GM12872 (cell line): ENCODE measurements around the gene RTKN.

Experiments
- TF ChIP-seq, protein P1 (sequence below): IDR thresholded peaks from 3 replicates; pipeline ENCODE4 v1.5.1; 2011; ENCODE audit warnings: low read depth, mild to moderate bottlenecking, low read length, moderate library complexity; ENCODE audit not compliant: insufficient read depth

The RTKN gene

DNA sequence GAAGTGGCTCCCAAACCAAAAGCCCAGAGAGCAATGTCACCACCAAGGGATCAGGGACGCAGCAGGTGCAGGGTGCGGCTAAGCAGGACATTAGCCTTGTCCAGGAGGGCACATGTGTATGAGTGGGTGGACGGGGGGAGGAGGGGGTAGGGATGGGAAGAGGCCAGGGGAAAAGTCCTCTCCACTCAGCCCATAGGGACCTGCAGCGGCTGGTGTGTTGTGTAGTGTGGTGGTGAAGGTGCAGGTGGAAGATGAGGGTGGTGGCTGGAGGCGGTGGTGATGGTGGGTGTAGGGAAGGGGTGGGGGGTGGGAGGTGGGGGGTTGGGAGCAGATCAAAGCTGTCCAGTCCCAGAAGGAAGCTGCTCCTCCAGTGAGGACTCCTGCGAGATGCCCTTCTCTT is 24.0 kb downstream of the RTKN start:
- TF ChIP-seq, protein P1, sequence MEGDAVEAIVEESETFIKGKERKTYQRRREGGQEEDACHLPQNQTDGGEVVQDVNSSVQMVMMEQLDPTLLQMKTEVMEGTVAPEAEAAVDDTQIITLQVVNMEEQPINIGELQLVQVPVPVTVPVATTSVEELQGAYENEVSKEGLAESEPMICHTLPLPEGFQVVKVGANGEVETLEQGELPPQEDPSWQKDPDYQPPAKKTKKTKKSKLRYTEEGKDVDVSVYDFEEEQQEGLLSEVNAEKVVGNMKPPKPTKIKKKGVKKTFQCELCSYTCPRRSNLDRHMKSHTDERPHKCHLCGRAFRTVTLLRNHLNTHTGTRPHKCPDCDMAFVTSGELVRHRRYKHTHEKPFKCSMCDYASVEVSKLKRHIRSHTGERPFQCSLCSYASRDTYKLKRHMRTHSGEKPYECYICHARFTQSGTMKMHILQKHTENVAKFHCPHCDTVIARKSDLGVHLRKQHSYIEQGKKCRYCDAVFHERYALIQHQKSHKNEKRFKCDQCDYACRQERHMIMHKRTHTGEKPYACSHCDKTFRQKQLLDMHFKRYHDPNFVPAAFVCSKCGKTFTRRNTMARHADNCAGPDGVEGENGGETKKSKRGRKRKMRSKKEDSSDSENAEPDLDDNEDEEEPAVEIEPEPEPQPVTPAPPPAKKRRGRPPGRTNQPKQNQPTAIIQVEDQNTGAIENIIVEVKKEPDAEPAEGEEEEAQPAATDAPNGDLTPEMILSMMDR = no peak

DNA sequence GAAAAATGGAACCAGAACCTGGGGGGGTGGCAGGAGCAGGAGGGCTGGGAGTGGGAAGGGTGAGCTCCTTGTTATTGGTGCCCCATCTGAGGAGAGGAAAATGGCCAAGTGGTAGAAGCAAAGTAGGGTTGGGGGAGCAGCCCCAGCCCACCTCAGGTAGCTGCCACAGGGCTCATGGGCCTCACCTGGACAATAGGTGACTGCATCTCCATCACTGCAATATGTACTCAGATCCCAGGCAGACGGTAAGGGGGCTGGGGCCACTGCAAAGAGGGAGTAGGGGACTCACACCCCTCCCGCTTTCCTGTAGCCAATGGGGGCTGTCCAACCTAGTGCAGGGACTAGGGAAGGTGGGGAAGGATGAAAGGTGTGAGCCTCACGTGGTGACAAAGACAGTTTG is 24.5 kb downstream of the RTKN start:
- TF ChIP-seq, protein P1 = no peak

DNA sequence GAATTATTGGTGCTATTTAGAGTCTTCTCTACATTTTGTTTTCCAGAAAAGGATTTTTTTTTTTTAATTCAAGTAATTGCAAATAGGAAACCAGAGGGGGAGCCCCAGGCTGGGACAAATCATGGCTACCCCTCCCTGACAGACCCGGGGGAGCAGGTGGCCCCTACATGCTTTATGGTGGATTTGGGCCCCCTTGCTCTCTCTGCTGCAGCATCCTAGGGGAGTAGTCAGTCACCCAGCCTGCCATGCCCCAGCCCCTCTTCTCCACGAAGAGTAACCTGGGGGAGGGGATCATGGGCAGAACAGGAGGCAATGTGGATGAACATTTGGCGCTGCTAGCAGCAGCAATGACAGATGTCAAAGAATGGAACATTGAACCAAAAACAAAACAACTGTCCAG is 25.0 kb downstream of the RTKN start:
- TF ChIP-seq, protein P1 = no peak

DNA sequence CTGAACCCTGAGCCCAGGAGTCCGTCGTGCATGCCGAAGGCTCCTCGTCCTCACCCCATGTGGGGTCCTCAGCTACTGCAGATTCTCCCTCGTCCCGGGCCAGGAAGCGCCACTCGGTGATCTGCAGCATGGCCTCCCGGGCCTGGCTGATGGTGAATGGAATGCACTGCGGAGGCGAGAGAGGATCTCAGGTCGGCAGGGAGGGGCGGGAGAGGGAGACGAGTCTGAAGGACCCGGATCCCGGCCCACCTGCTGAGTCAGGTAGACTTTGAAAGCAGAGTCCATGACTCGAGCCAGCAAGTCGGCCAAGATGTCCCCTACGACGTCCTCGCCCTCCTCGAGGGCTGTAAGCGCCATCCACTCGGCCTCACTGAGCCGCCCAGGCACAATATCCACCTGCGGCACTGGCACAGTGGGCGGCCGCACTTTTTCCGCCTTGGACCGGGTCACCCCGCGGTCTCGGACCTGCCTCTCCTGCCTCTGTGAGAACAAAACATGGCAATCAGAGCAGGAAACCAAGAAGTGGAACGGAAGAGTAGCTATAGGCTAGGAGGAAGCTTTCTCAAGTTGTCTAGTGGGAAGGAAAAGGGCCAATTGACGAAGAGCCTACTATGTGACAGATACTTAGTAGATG is 25.9 kb downstream of the RTKN start:
- TF ChIP-seq, protein P1 = no peak

DNA sequence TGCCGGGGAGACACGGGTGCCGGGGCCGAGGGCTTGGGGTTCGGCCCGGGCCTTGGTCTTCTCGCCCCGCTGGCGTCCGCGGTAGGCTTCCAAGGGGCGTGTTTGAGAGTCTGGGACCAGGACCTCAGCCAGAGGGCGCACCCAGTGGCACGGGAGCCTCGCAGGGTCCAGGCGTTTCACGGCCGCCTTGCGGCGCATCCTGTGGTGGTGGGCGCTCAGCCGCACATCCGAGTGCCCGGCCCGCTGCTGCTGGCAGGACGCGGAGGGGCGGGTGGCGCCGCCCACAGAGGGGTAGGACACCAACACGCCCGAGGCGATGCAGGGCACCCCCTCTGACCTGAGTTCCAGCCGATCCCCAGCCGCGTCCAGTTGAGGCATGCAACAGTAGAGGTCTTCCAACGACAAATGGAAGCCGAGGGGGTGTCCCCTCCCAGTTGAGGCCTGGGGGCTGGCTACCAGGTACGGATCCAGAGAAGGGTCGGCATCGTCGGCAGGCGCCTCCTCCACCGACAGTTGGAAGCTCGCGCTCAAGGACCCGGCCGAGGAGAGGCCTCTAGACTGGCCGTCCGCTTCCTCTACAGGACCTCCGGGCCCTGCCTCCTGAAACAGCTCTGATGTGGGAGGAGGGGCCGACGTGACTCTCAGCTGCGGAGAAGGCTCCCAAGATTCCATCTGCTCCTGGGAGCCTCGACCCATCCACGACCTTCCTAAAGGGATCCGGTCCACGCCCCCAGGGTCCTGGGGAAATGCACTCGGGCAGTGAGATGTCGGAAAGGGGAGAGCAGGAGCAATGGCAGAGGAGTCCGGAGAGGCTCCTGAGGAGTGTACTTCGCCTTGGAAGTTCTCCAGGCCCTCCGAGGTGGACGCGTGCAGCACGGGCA is 26.6 kb downstream of the RTKN start:
- TF ChIP-seq, protein P1 = peak; percentile 29; the same call in 1 of the 3 replicates

DNA sequence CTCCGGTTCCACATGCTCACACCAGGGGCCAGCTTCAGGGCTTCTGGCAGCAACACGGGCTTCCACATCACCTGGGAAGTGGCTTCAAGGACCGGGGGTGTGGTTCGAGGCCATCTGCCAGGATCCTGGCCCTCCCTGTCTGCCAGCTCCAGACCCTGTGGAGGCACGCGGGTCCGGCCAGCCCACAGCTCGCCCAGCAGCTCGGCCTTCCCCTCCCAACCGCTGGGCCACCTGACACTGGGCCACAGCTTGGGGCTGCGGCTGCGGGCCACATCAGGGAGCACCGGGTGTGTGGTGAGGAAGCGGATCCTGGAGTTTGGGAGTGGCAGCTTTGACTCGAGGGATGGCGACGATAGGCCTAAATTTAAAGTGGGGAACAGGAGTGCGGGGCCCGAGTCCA is 27.3 kb downstream of the RTKN start:
- TF ChIP-seq, protein P1 = no peak

DNA sequence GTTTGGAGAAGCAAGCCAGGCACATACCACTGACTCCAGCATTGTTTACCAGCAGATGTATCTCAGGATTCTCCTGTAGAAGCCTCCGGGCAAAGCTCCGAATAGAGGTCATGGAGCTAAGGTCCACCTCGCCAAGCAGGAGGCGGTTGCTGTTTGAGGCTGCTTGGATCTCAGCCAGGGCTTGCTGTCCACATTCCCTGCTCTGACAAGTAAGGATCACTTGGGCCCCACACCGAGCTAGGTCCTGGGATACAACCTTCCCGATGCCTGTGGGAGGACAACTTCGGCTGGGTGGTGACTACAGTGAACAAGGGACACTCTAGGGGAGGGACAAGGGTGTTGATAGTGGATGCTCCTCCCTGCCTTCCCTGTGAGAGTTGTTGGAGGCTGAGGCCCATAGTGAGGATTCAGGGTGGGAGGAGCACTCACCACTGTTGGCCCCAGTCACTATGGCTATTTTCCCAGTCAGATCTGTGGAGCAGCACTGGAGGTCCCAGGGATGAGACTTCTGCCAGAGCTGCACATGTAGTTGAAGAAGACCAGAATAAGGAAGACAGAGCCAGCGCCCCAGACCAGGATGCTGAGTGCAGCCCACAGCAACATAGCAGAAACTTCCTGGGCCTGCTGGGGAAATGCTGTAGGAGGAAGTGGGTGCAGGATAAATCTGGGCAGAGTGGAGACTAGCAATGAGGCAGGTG is 28.6 kb downstream of the RTKN start:
- TF ChIP-seq, protein P1 = no peak
